GM12875 (cell line): ENCODE measurements around the gene HORMAD2.

Source experiments
- H3K4me3 ChIP-seq: one replicate; pipeline ENCODE4 v1.5.1; 2011; ENCODE audit warnings: low read depth, low read length, control low read depth
- CTCF ChIP-seq: IDR thresholded peaks from 2 replicates; pipeline ENCODE4 v1.5.1; 2011; ENCODE audit warnings: low read depth, mild to moderate bottlenecking, control low read depth, inconsistent platforms, low read length, moderate library complexity, borderline replicate concordance; ENCODE audit not compliant: insufficient read depth

HORMAD2 gene

GRCh38 chr22:30105483-30105882 is 25.2 kb downstream of the HORMAD2 start:
- no peak overlapping the region for H3K4me3 ChIP-seq
- TF ChIP-seq CTCF, result no peak

GRCh38 chr22:30113494-30113893 is 33.2 kb downstream of the HORMAD2 start:
- H3K4me3 ChIP-seq, result no peak overlapping the region
- TF ChIP-seq CTCF, result no peak

GRCh38 chr22:30114361-30114760 is 34.1 kb downstream of the HORMAD2 start:
- no peak overlapping the region for H3K4me3 ChIP-seq
- no peak for TF ChIP-seq CTCF

GRCh38 chr22:30115705-30116104 is 35.4 kb downstream of the HORMAD2 start:
- no peak overlapping the region for H3K4me3 ChIP-seq
- no peak for TF ChIP-seq CTCF

- no peak overlapping the region for H3K4me3 ChIP-seq
- no peak for TF ChIP-seq CTCF
These were observed 36.3 kb downstream of the HORMAD2 start for GRCh38 chr22:30116362-30117117.

- H3K4me3 ChIP-seq, result no peak overlapping the region
- TF ChIP-seq CTCF, result no peak
These were observed 37.0 kb downstream of the HORMAD2 start for GRCh38 chr22:30117256-30117655.

GRCh38 chr22:30118291-30118690 is 38.0 kb downstream of the HORMAD2 start:
- TF ChIP-seq CTCF, result no peak
- H3K4me3 ChIP-seq, result no peak overlapping the region
